Esophagus muscularis mucosa (tissue), 4 donors: ENCODE results near the gene USE1. TPM values are rescaled to one million over a fixed set of nuclear protein-coding genes. Genes with fewer than 3 reads are reported as not detected.

Source experiments
- DNase-seq: peaks from one replicate; pipeline ENCODE4 v3.0.0-alpha.2; 2017; ENCODE audit errors: extremely low spot score
- H3K27ac ChIP-seq, 4 donors: fragments of 200-600 bp; sonication (generic); replicated peaks in 1 of 4; 1 replicate in 3 of 4; 2 replicates in 1 of 4; pipeline ENCODE4 v1.5.1; 2016 to 2019; ENCODE audit warnings: mild to moderate bottlenecking in 1 of 4
- H3K27me3 ChIP-seq, 4 donors: fragments of 200-600 bp; sonication (generic); one replicate each; pipeline versions ENCODE4 v1.5.1 to v1.6.0; 2016 to 2019
- H3K36me3 ChIP-seq, 4 donors: fragments of 200-600 bp; sonication (generic); one replicate each; pipeline ENCODE4 v1.5.1; 2016 to 2019
- H3K4me1 ChIP-seq, 4 donors: fragments of 200-600 bp; sonication (generic); one replicate each; pipeline ENCODE4 v1.5.1; 2016 to 2019
- H3K4me3 ChIP-seq, 4 donors: fragments of 200-600 bp; sonication (generic); 1 replicate in 2 of 4; 2 replicates in 2 of 4; pipeline ENCODE4 v1.5.1; 2016 to 2019; ENCODE audit warnings: mild to moderate bottlenecking in 4 of 4, moderate library complexity in 1 of 4
- H3K9me3 ChIP-seq, 4 donors: fragments of 200-600 bp; sonication (generic); 1 replicate in 3 of 4; 2 replicates in 1 of 4; pipeline ENCODE4 v1.5.1; 2016 to 2019
- CTCF ChIP-seq, 3 experiments: fragments of 200-600 bp in 2 of 3; fragments of 450-650 bp in 1 of 3; sonication (generic) in 2 of 3; IDR thresholded peaks; one replicate each; pipeline ENCODE4 v1.5.1; 2017 to 2019; ENCODE audit warnings: antibody characterized with exemption in 3 of 3, mild to moderate bottlenecking in 2 of 3, moderate library complexity in 1 of 3
- EP300 ChIP-seq: sonication (generic); formaldehyde crosslinking; IDR thresholded peaks from one replicate; pipeline ENCODE4 v1.6.1; 2017; ENCODE audit warnings: antibody characterized with exemption
- POLR2A ChIP-seq: fragments of 450-650 bp; IDR thresholded peaks from one replicate; pipeline ENCODE4 v1.6.1; 2017; ENCODE audit warnings: antibody characterized with exemption, moderate library complexity, mild to moderate bottlenecking, low read depth
- POLR2AphosphoS5 ChIP-seq, 2 donors: sonication (generic); formaldehyde crosslinking; IDR thresholded peaks; one replicate each; pipeline ENCODE4 v1.6.1; 2017; ENCODE audit warnings: antibody characterized with exemption in 2 of 2
- WGBS: methylation state at CpG from one replicate; pipeline ENCODE4 v1.1.5; 2018; 5-methylcytosine and 5-hydroxymethylcytosine counted together
- intact Hi-C: fragments of 100-400 bp; cut with DNase I; formaldehyde crosslinking; loops from one replicate; pipeline ENCODE4 v1.15.1; 2023
- total RNA-seq, 4 donors: library from RNA; depleted of rRNA; stranded (reverse); fragments of >200 nt; gene quantifications; one replicate each; pipeline versions ENCODE4 v1.1.0 to v1.2.1, GENCODE V29; 2016

USE1 gene
- total RNA-seq, 4 donors from 2014 or later: 20.7 to 26.2 (median 21.3) TPM

DNA sequence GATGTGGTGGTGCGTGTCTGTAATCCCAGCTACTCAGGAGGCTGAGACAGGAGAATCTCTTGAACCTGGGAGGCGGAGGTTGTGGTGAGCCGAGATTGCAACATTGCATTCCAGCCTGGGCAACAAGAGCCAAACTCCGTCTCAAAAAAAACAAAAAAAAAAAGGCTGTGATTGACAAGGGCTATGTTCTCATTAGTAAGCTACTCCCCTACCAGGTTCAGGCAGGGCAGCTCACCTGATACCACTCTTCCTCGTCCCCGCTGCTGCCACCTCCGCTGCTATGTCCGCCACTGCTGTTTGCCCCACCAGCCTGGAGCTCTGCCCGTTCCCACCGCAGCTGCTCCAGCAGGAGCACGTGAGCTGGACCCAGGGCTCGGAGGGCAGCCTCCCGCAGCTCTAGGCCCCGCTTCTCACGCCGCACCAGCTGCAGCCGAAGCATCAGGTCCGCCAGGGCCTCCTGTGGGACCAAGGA, 40.0 kb downstream of the USE1 start:
- Histone ChIP-seq H3K27me3 (no peaks in the 10 kb centered on the region), H3K4me1 (no peaks in the 10 kb centered on the region), H3K4me3 (no peak overlapping the region), H3K36me3 (peaks cover 0 to 62% (median 5%) of the 10 kb centered on the region in 4 donors), H3K9me3 (peaks cover 0 to 10% (median 2%) of the 10 kb centered on the region in 4 donors), H3K27ac (no peak overlapping the region)
- TF ChIP-seq CTCF (IDR thresholded peaks at IDR 0.05): no peak
- TF ChIP-seq POLR2AphosphoS5 (IDR thresholded peaks at IDR 0.05): no peak
- no peak for TF ChIP-seq EP300
- no peak for TF ChIP-seq POLR2A
- DNase-seq: no peak
- WGBS: 82% methylated on average over 8 of the region's 18 CpGs
- intact Hi-C loops: no loop called here

GRCh38 chr19:17256130-17256529, 41.0 kb downstream of the USE1 start:
- WGBS: 76% methylated on average over 3 of the region's 3 CpGs
- no peak for TF ChIP-seq POLR2AphosphoS5 (IDR thresholded peaks at IDR 0.05)
- TF ChIP-seq POLR2A: no peak
- no peak for TF ChIP-seq CTCF (IDR thresholded peaks at IDR 0.05)
- no peak for TF ChIP-seq EP300

DNA sequence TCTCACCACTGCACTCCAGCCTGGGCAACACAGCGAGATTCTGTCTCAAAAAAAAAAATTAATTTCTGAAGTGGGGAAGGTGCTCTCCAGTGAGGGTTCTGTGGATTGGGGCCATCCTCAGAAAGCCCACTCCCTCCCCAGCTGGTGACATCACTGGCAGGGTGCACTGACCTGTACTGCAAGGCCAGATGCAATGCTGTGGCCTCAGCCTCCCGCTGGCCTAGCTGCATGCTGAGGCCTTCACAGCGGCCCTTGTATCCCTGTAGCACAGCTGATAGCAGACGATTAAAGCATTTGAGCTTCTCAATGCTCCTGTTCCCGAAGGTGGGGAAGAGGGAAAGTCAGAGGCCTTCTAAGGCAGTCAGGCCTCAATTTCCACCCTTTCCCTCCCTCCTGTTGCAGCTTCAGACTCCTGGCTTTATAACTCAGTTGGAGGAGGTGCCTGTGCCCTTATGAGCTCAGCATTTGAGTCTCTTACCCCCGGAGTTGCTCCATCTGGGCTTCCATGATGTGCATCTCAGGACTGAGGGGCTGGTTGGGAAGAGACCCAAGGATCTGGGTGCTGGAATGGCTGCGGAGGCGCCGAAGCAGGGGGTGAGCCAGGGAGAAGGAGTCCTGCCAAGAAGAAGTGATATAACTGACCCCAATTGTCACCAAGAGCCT, 44.1 kb downstream of the USE1 start:
- no peaks in the 10 kb centered on the region for H3K27me3 ChIP-seq
- H3K4me3 ChIP-seq: no peak overlapping the region
- no peak for TF ChIP-seq EP300
- no peak for TF ChIP-seq POLR2AphosphoS5 (IDR thresholded peaks at IDR 0.05)
- TF ChIP-seq POLR2A: no peak
- no peak for TF ChIP-seq CTCF (IDR thresholded peaks at IDR 0.05)
- no peak overlapping the region for H3K27ac ChIP-seq
- H3K9me3 ChIP-seq: peaks cover 0 to 10% (median 2%) of the 10 kb centered on the region in 4 donors
- 97% methylated on average over 8 of the region's 9 CpGs for WGBS
- H3K4me1 ChIP-seq: no peaks in the 10 kb centered on the region
- H3K36me3 ChIP-seq: peaks cover 0 to 42% (median 3%) of the 10 kb centered on the region in 4 donors
- intact Hi-C loops: no loop called here
- DNase-seq: no peak

More at GRCh38 chr19:17256130-17256529, 41.0 kb downstream of the USE1 start:
- no peaks in the 10 kb centered on the region for H3K4me1 ChIP-seq
- H3K36me3 ChIP-seq: peaks cover 0 to 61% (median 5%) of the 10 kb centered on the region in 4 donors
- peaks cover 0 to 10% (median 2%) of the 10 kb centered on the region in 4 donors for H3K9me3 ChIP-seq
- DNase-seq: no peak
- intact Hi-C loops: no loop called here
- no peak overlapping the region for H3K4me3 ChIP-seq
- H3K27ac ChIP-seq: no peak overlapping the region
- H3K27me3 ChIP-seq: no peaks in the 10 kb centered on the region

DNA sequence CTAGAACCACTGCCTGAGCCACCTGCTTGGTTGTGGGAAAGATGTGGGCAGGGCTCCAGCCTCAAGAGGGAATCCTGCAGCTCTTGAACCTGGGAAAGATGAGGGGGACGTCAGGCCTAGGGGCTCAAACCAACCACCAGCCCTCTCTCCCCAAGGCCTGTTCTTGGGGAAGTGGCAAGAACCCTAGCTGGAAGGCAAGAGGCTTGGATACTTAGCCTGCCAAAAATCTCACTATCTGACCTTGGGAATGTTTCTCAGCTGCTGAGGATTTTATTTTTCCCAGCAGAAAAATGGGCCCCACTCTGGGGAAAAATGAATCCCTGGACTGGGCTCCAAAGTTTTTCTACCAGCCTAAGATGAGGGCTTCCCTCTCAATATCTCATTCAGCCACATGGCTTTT, 44.8 kb downstream of the USE1 start:
- intact Hi-C loops: no loop called here
- H3K9me3 ChIP-seq: peaks cover 0 to 10% (median 2%) of the 10 kb centered on the region in 4 donors
- H3K27me3 ChIP-seq: no peaks in the 10 kb centered on the region
- peaks cover 0 to 42% (median 3%) of the 10 kb centered on the region in 4 donors for H3K36me3 ChIP-seq
- no peak overlapping the region for H3K4me3 ChIP-seq
- H3K27ac ChIP-seq: no peak overlapping the region
- 50% methylated on average over 1 of the region's 1 CpG for WGBS
- no peak for DNase-seq
- TF ChIP-seq POLR2AphosphoS5 (IDR thresholded peaks at IDR 0.05): no peak
- no peak for TF ChIP-seq EP300
- no peak for TF ChIP-seq CTCF (IDR thresholded peaks at IDR 0.05)
- TF ChIP-seq POLR2A: no peak
- H3K4me1 ChIP-seq: no peaks in the 10 kb centered on the region
